K562 (cell line): Measurements from ENCODE around the gene NRCAM. TPM values are rescaled to one million over a fixed set of nuclear protein-coding genes. Genes with fewer than 3 reads are reported as not detected.

Source experiments
- CBX5 ChIP-seq: IDR thresholded peaks from 2 replicates; pipeline ENCODE4 v1.6.1; 2014; ENCODE audit warnings: low read depth, borderline replicate concordance
- EP300 ChIP-seq: IDR thresholded peaks from 2 replicates; pipeline ENCODE4 v1.6.1; 2012; ENCODE audit warnings: low read length, improper control_type of control experiment
- KAT8 ChIP-seq: fragments of 450-650 bp; IDR thresholded peaks from 2 replicates; pipeline ENCODE4 v1.6.1; 2016; ENCODE audit warnings: low read depth, mild to moderate bottlenecking
- NFE2L1 ChIP-seq: fragments of 450-650 bp; IDR thresholded peaks from 2 replicates; pipeline ENCODE4 v1.6.1; 2016; ENCODE audit warnings: missing genetic modification characterization, low read depth, mild to moderate bottlenecking, missing compliant biosample characterization, moderate library complexity, borderline replicate concordance
- PRMT5 ChIP-seq: sonication (generic); formaldehyde crosslinking; IDR thresholded peaks from 2 replicates; pipeline ENCODE4 v1.5.0; 2020; ENCODE audit warnings: missing genetic modification reagents
- RAD51 ChIP-seq: fragments of 450-650 bp; IDR thresholded peaks from 2 replicates; pipeline ENCODE4 v1.7.1; 2016; ENCODE audit warnings: low read depth, mild to moderate bottlenecking, borderline replicate concordance
- RFX7 ChIP-seq: fragments of 250-450 bp; sonication (Bioruptor Pico); IDR thresholded peaks from 2 replicates; pipeline ENCODE4 v1.5.1; 2021; ENCODE audit warnings: mild to moderate bottlenecking
- SRSF1 ChIP-seq: fragments of 200-400 bp; formaldehyde crosslinking; IDR thresholded peaks from 2 replicates; pipeline ENCODE4 v1.6.1; 2017; ENCODE audit warnings: mild to moderate bottlenecking, low read depth, low read length, moderate library complexity
- TOE1 ChIP-seq, 2 experiments: fragments of 450-650 bp in 1 of 2; sonication (generic) in 1 of 2; formaldehyde crosslinking in 1 of 2; IDR thresholded peaks; 2 replicates each; pipeline versions ENCODE4 v1.7.1 to v1.8.0; 2016 to 2022; ENCODE audit warnings: borderline replicate concordance in 2 of 2, mild to moderate bottlenecking in 2 of 2, antibody characterized with exemption in 1 of 2, inconsistent platforms in 1 of 2, low read depth in 1 of 2, missing genetic modification reagents in 1 of 2, moderate library complexity in 1 of 2
- ZNF224 ChIP-seq: sonication (generic); formaldehyde crosslinking; IDR thresholded peaks from 2 replicates; pipeline ENCODE4 v1.8.0; 2022; ENCODE audit warnings: mild to moderate bottlenecking, missing genetic modification reagents
- ZNF609 ChIP-seq: sonication (generic); formaldehyde crosslinking; IDR thresholded peaks from 2 replicates; pipeline ENCODE4 v1.8.1; 2023; ENCODE audit warnings: missing genetic modification reagents, mild to moderate bottlenecking, borderline replicate concordance
- polyA plus RNA-seq, 8 experiments: library from polyadenylated mRNA; depleted of rRNA in 4 of 8; stranded (reverse) in 5 of 8; unstranded in 3 of 8; fragments of >200 nt; fragmentation: Nextera tagmentation in 2 of 8; fragmentation: Illumina TruSeq in 1 of 8; extraction: Ambion mirVana in 2 of 8; extraction: Trizol in 1 of 8; gene quantifications; 2 replicates each; pipeline versions ENCODE4 v1.2.1 to v1.2.3, GENCODE V29; 2011 to 2014; ENCODE audit warnings: inconsistent platforms in 1 of 8, missing spikeins in 1 of 8
- total RNA-seq, 7 experiments: library from RNA; depleted of rRNA in 6 of 7; stranded (reverse); fragments of >200 nt in 6 of 7; fragmentation: Illumina TruSeq in 2 of 7; extraction: Trizol in 2 of 7; gene quantifications; 2 replicates each; pipeline versions ENCODE4 v1.2.1 to v1.2.3, GENCODE V29; 2011 to 2021; ENCODE audit warnings: low replicate concordance in 1 of 7
- TF ChIP-seq, protein P1 (sequence below): fragments of 450-650 bp; formaldehyde crosslinking; IDR thresholded peaks from 2 replicates; pipeline ENCODE4 v1.4.0; 2020; ENCODE audit warnings: mild to moderate bottlenecking, mixed read lengths

Gene NRCAM
- total and polyA plus RNA-seq, 9 of the 15 experiments (the other 6 are each of a cell fraction or from before 2014, with no cell fraction given) = 0.03 to 0.54 (median 0.12) TPM; not detected in 1

- TF ChIP-seq NFE2L1 = no peak
- TF ChIP-seq RFX7 (CRISPR knock-in tag) = no peak
- TF ChIP-seq SRSF1 = no peak
- TF ChIP-seq KAT8 = no peak
- no peak for TF ChIP-seq EP300
- TF ChIP-seq RAD51 = peak; percentile 53; the same call in 1 of the 2 replicates
- TF ChIP-seq ZNF609 (CRISPR knock-in tag) = no peak
- TF ChIP-seq, protein P1, sequence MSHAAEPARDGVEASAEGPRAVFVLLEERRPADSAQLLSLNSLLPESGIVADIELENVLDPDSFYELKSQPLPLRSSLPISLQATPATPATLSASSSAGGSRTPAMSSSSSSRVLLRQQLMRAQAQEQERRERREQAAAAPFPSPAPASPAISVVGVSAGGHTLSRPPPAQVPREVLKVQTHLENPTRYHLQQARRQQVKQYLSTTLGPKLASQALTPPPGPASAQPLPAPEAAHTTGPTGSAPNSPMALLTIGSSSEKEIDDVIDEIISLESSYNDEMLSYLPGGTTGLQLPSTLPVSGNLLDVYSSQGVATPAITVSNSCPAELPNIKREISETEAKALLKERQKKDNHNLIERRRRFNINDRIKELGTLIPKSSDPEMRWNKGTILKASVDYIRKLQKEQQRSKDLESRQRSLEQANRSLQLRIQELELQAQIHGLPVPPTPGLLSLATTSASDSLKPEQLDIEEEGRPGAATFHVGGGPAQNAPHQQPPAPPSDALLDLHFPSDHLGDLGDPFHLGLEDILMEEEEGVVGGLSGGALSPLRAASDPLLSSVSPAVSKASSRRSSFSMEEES (CRISPR knock-in tag) = peak; percentile 87
- TF ChIP-seq ZNF224 = no peak
- TF ChIP-seq TOE1 (IDR thresholded peaks at IDR 0.05; ENCODE audit: borderline replicate concordance) = peak; percentile 39; the same call in 1 of the 2 replicates
- no peak for TF ChIP-seq TOE1 (CRISPR knock-in tag; IDR thresholded peaks at IDR 0.05; ENCODE audit: borderline replicate concordance, low read depth)
- TF ChIP-seq PRMT5 (CRISPR knock-in tag) = no peak
- no peak for TF ChIP-seq CBX5
Observed at GRCh38 chr7:108157606-108158335, 298.5 kb downstream of the NRCAM start (continued).
